H9 (cell line): Measurements from ENCODE around the gene APOL1. TPM values are rescaled to one million over a fixed set of nuclear protein-coding genes. Genes with fewer than 3 reads are reported as not detected.

Experiments
- DNase-seq: peaks from one replicate; pipeline ENCODE4 v3.0.0-alpha.2; 2017
- H2AFZ ChIP-seq: one replicate; pipeline ENCODE4 v1.6.1; 2013; ENCODE audit warnings: mild to moderate bottlenecking, low read length, control low read depth, moderate library complexity
- H2AK5ac ChIP-seq: 2 replicates; pipeline ENCODE4 v1.6.1; 2013; ENCODE audit warnings: low read length, control low read depth, mixed read lengths; ENCODE audit not compliant: insufficient read length
- H2BK120ac ChIP-seq: one replicate; pipeline ENCODE4 v1.6.1; 2013; ENCODE audit warnings: low read depth, mild to moderate bottlenecking, low read length, control low read depth, inconsistent platforms; ENCODE audit not compliant: poor library complexity, severe bottlenecking
- H2BK12ac ChIP-seq: 2 replicates; pipeline ENCODE4 v1.6.1; 2013; ENCODE audit warnings: low read length, control low read depth, mixed read lengths, low read depth; ENCODE audit not compliant: insufficient read length
- H2BK15ac ChIP-seq: 2 replicates; pipeline ENCODE4 v1.6.1; 2013; ENCODE audit warnings: low read depth, low read length, control low read depth
- H2BK20ac ChIP-seq: one replicate; pipeline ENCODE4 v1.6.1; 2013; ENCODE audit warnings: low read depth, mild to moderate bottlenecking, low read length, control low read depth, inconsistent platforms; ENCODE audit not compliant: poor library complexity, severe bottlenecking
- H2BK5ac ChIP-seq: 2 replicates; pipeline ENCODE4 v1.6.1; 2013; ENCODE audit warnings: low read length, control low read depth, mixed read lengths; ENCODE audit not compliant: insufficient read length
- H3K14ac ChIP-seq: 2 replicates; pipeline ENCODE4 v1.6.1; 2013; ENCODE audit warnings: low read length, control low read depth; ENCODE audit not compliant: insufficient read depth
- H3K18ac ChIP-seq: 2 replicates; pipeline ENCODE4 v1.6.1; 2013; ENCODE audit warnings: low read depth, mild to moderate bottlenecking, mixed read lengths, low read length, control low read depth; ENCODE audit not compliant: insufficient read length
- H3K23ac ChIP-seq: 2 replicates; pipeline ENCODE4 v1.6.1; 2013; ENCODE audit warnings: low read length, control low read depth, mixed read lengths, low read depth; ENCODE audit not compliant: insufficient read length
- H3K23me2 ChIP-seq: 2 replicates; pipeline ENCODE4 v1.6.1; 2013; ENCODE audit warnings: low read depth, mild to moderate bottlenecking, mixed read lengths, low read length, control low read depth; ENCODE audit not compliant: insufficient read length, poor library complexity, severe bottlenecking
- H3K27ac ChIP-seq: 2 replicates; pipeline ENCODE4 v1.5.1; 2013; ENCODE audit warnings: low read length, control low read depth, mixed read lengths, low read depth; ENCODE audit not compliant: insufficient read length
- H3K27me3 ChIP-seq: 2 replicates; pipeline ENCODE4 v1.6.1; 2013; ENCODE audit warnings: low read length, control low read depth, inconsistent platforms; ENCODE audit not compliant: insufficient read depth
- H3K4ac ChIP-seq: 2 replicates; pipeline ENCODE4 v1.6.1; 2013; ENCODE audit warnings: low read depth, mild to moderate bottlenecking, control low read depth, inconsistent platforms, low read length, moderate library complexity
- H3K4me1 ChIP-seq: 2 replicates; pipeline ENCODE4 v1.6.1; 2013; ENCODE audit warnings: low read length, control low read depth, inconsistent platforms; ENCODE audit not compliant: insufficient read depth
- H3K4me2 ChIP-seq: 2 replicates; pipeline ENCODE4 v1.6.1; 2013; ENCODE audit warnings: low read length, control low read depth, mixed read lengths; ENCODE audit not compliant: insufficient read length, insufficient read depth
- H3K56ac ChIP-seq: 2 replicates; pipeline ENCODE4 v1.6.1; 2013; ENCODE audit warnings: low read depth, mild to moderate bottlenecking, mixed read lengths, low read length, control low read depth; ENCODE audit not compliant: insufficient read length
- H3K79me1 ChIP-seq: 2 replicates; pipeline ENCODE4 v1.6.1; 2013; ENCODE audit warnings: low read depth, mild to moderate bottlenecking, moderate library complexity, low read length, control low read depth, inconsistent platforms; ENCODE audit not compliant: insufficient read depth, poor library complexity, severe bottlenecking
- H3K79me2 ChIP-seq: 2 replicates; pipeline ENCODE4 v1.6.1; 2013; ENCODE audit warnings: low read length, control low read depth, inconsistent platforms; ENCODE audit not compliant: insufficient read depth
- H3K9ac ChIP-seq: 2 replicates; pipeline ENCODE4 v1.6.1; 2013; ENCODE audit warnings: low read length, control low read depth, mixed read lengths; ENCODE audit not compliant: insufficient read length; ENCODE audit errors: extremely low read depth
- H3K9me3 ChIP-seq: one replicate; pipeline ENCODE4 v1.6.1; 2013; ENCODE audit warnings: low read depth, low read length, inconsistent platforms; ENCODE audit not compliant: control insufficient read depth
- H3T11ph ChIP-seq: one replicate; pipeline ENCODE4 v1.6.1; 2013; ENCODE audit warnings: mild to moderate bottlenecking, low read length, control low read depth, inconsistent platforms
- H4K20me1 ChIP-seq: one replicate; pipeline ENCODE4 v1.6.1; 2013; ENCODE audit not compliant: control insufficient read depth, insufficient read length, insufficient read depth
- H4K5ac ChIP-seq: 2 replicates; pipeline ENCODE4 v1.6.1; 2013; ENCODE audit warnings: low read depth, mild to moderate bottlenecking, mixed read lengths, low read length, control low read depth; ENCODE audit not compliant: insufficient read length
- H4K8ac ChIP-seq: replicated peaks from 2 replicates; pipeline ENCODE4 v1.6.1; 2013; ENCODE audit warnings: low read length, control low read depth, mixed read lengths, low read depth; ENCODE audit not compliant: insufficient read length
- H4K91ac ChIP-seq: 2 replicates; pipeline ENCODE4 v1.6.1; 2013; ENCODE audit warnings: low read depth, mild to moderate bottlenecking, moderate library complexity, mixed read lengths, low read length, control low read depth; ENCODE audit not compliant: insufficient read length
- H3K27ac Mint-ChIP-seq, 3 experiments: 2 replicates in 2 of 3; 3 replicates in 1 of 3; pipeline ENCODE4 v1.8.0; 2020 to 2021; ENCODE audit warnings: mixed read lengths in 3 of 3, mild to moderate bottlenecking in 1 of 3, moderate library complexity in 1 of 3
- H3K27me3 Mint-ChIP-seq: 2 replicates; pipeline ENCODE4 v1.8.0; 2021; ENCODE audit warnings: low read depth, mild to moderate bottlenecking, moderate library complexity, mixed read lengths
- H3K36me3 Mint-ChIP-seq, 3 experiments: 2 replicates in 2 of 3; 3 replicates in 1 of 3; pipeline ENCODE4 v1.8.0; 2020 to 2021; ENCODE audit warnings: low read depth in 3 of 3, mixed read lengths in 3 of 3; ENCODE audit not compliant: insufficient read depth in 1 of 3
- H3K4me1 Mint-ChIP-seq, 2 experiments: 2 replicates each; pipeline ENCODE4 v1.8.0; 2020; ENCODE audit warnings: mixed read lengths in 2 of 2
- H3K4me3 Mint-ChIP-seq, 2 experiments: 2 replicates in 1 of 2; 3 replicates in 1 of 2; pipeline ENCODE4 v1.8.0; 2020 to 2021; ENCODE audit warnings: mild to moderate bottlenecking in 2 of 2, mixed read lengths in 2 of 2, moderate library complexity in 1 of 2
- H3K9me3 Mint-ChIP-seq, 2 experiments: 2 replicates in 1 of 2; 3 replicates in 1 of 2; pipeline ENCODE4 v1.8.0; 2020; ENCODE audit warnings: mild to moderate bottlenecking in 2 of 2, mixed read lengths in 2 of 2, moderate library complexity in 1 of 2
- WGBS: extraction: QIAGEN DNeasy Blood & Tissue Kit; methylation state at CpG from one replicate; pipeline ENCODE4 v1.1.7; 2013; ENCODE audit warnings: missing lambda C conversion rate, low lambda C conversion rate, mixed read lengths; ENCODE audit not compliant: insufficient read length; ENCODE audit errors: extremely low coverage; 5-methylcytosine and 5-hydroxymethylcytosine counted together
- microRNA-seq: library from miRNA; unstranded; fragments of <30 nt; microRNA quantifications from one replicate; pipeline ENCODE4, GENCODE V29; 2020; ENCODE audit warnings: borderline microRNAs expressed
- total RNA-seq: library from RNA; stranded (reverse); gene quantifications from 2 replicates; pipeline ENCODE4 v1.2.1, GENCODE V29; 2021
- TF ChIP-seq, protein P1 (sequence below): fragments of 200-600 bp; sonication (generic); conservative IDR thresholded peaks from 3 replicates; pipeline ENCODE4 v1.8.0; 2021; ENCODE audit warnings: antibody characterized with exemption, mild to moderate bottlenecking

The APOL1 gene
- total RNA-seq, 1 experiment from 2014 or later, result not detected

DNA sequence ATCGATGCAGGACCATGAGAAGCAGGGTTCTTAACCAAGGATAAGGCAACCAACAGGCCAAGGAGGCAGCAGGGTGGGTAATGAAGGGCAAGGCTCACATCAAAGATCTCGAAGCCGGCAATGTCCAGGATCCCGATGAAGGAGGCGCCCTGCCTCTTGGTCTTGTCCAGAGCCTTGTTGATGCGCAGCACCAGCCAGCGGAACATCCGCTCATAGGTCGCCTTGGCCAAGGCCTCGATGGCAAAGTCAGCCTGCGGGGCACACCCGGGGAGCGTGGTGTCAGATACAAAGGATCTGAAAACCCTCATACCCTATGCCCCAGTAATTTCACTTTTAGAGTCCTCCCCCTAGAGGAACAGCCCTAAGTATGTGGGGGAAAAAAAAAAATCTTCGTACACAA is 63.5 kb downstream of the APOL1 start:
- Histone ChIP-seq H3K79me1 (no peaks in the 10 kb centered on the region), H3K79me2 (no peaks in the 10 kb centered on the region), H3T11ph (no peak overlapping the region), H4K5ac (no peak overlapping the region), H3K27me3 (no peaks in the 10 kb centered on the region), H3K18ac (no peak overlapping the region), H2BK5ac (no peak overlapping the region), H2BK12ac (no peak overlapping the region), H2BK15ac (no peak overlapping the region), H2AK5ac (no peak overlapping the region), H3K4ac (no peak overlapping the region), H3K4me1 (no peaks in the 10 kb centered on the region), H4K8ac (no peak overlapping the region), H3K9ac (no peak overlapping the region), H2BK120ac (no peak overlapping the region), H3K14ac (no peak overlapping the region), H3K9me3 (no peaks in the 10 kb centered on the region), H3K23me2 (no peaks in the 10 kb centered on the region), H3K23ac (no peak overlapping the region), H4K20me1 (no peaks in the 10 kb centered on the region), H3K27ac (no peak overlapping the region), H4K91ac (no peak overlapping the region), H3K4me2 (no peak overlapping the region), H2BK20ac (no peak overlapping the region), H2AFZ (no peak overlapping the region), H3K56ac (no peak overlapping the region)
- no peak for DNase-seq
- no CpG with 5 or more reads among the region's 14 CpGs for WGBS
- Mint-ChIP-seq H3K27ac (peak overlapping the region in 1 of 3 experiments; percentile 63; a peak in 1 of 7 replicates), H3K4me1 (no peaks in the 10 kb centered on the region), H3K36me3 (peaks cover 58 to 90% (median 81%) of the 10 kb centered on the region in 3 experiments), H3K4me3 (no peak overlapping the region), H3K27me3 (no peaks in the 10 kb centered on the region; the same call in 1 of the 2 replicates), H3K9me3 (no peaks in the 10 kb centered on the region)
- TF ChIP-seq, protein P1, sequence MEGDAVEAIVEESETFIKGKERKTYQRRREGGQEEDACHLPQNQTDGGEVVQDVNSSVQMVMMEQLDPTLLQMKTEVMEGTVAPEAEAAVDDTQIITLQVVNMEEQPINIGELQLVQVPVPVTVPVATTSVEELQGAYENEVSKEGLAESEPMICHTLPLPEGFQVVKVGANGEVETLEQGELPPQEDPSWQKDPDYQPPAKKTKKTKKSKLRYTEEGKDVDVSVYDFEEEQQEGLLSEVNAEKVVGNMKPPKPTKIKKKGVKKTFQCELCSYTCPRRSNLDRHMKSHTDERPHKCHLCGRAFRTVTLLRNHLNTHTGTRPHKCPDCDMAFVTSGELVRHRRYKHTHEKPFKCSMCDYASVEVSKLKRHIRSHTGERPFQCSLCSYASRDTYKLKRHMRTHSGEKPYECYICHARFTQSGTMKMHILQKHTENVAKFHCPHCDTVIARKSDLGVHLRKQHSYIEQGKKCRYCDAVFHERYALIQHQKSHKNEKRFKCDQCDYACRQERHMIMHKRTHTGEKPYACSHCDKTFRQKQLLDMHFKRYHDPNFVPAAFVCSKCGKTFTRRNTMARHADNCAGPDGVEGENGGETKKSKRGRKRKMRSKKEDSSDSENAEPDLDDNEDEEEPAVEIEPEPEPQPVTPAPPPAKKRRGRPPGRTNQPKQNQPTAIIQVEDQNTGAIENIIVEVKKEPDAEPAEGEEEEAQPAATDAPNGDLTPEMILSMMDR, result no peak

Small RNA genes within 50 kb of the gene (microRNA-seq; reads per million reads assigned to microRNA genes)
- gene MIR6819, result not detected

Other genes with a start within 250 kb of the APOL1 start
- 82.3 and 84.7 TPM in 2 replicates for gene RBFOX2, start 224.3 kb upstream of the APOL1 start, total RNA-seq
- gene APOL3, start 92.4 kb upstream of the APOL1 start, total RNA-seq, result 0.13 TPM in 1 of 2 replicates, not detected in the other
- not detected in 2 replicates for gene APOL4, start 51.3 kb upstream of the APOL1 start, total RNA-seq
- gene APOL2, start 13.6 kb upstream of the APOL1 start, total RNA-seq, result 15.6 and 18.1 TPM in 2 replicates
- 243 and 266 TPM in 2 replicates for gene MYH9, start 134.8 kb downstream of the APOL1 start, total RNA-seq
- gene TXN2, start 228.5 kb downstream of the APOL1 start, total RNA-seq, result 58.6 and 59.2 TPM in 2 replicates